GM12864 (cell line): ENCODE data around the gene HLF.

Experiments used
- DNase-seq: peaks from one replicate; pipeline ENCODE4 v3.0.0-alpha.2; 2011; ENCODE audit warnings: low read depth
- H3K4me3 ChIP-seq: 2 replicates; pipeline ENCODE4 v1.5.1; 2011; ENCODE audit warnings: mild to moderate bottlenecking, low read depth, low read length, control low read depth
- CTCF ChIP-seq: IDR thresholded peaks from 2 replicates; pipeline ENCODE4 v1.5.1; 2011; ENCODE audit warnings: low read depth, mild to moderate bottlenecking, moderate library complexity, low read length, control low read depth, inconsistent platforms; ENCODE audit errors: missing control alignments

Gene HLF

GRCh38 chr17:55348749-55349354 lies 84.1 kb downstream of the HLF start:
- no peak overlapping the region for H3K4me3 ChIP-seq
- DNase-seq: peak; percentile 5
- TF ChIP-seq CTCF: peak; percentile 82

GRCh38 chr17:55350825-55351205 lies 86.1 kb downstream of the HLF start:
- no peak for TF ChIP-seq CTCF
- no peak for DNase-seq
- H3K4me3 ChIP-seq: no peak overlapping the region

- TF ChIP-seq CTCF: no peak
Observed at GRCh38 chr17:55351226-55351625, 86.5 kb downstream of the HLF start.

GRCh38 chr17:55354010-55354409 lies 89.2 kb downstream of the HLF start:
- TF ChIP-seq CTCF: no peak
- DNase-seq: no peak
- H3K4me3 ChIP-seq: no peak overlapping the region

More at GRCh38 chr17:55351226-55351625, 86.5 kb downstream of the HLF start:
- no peak overlapping the region for H3K4me3 ChIP-seq
- DNase-seq: no peak

- DNase-seq: no peak
- no peak for TF ChIP-seq CTCF
- H3K4me3 ChIP-seq: no peak overlapping the region
Observed at GRCh38 chr17:55354941-55355340, 90.2 kb downstream of the HLF start.

GRCh38 chr17:55356434-55357328 lies 91.9 kb downstream of the HLF start:
- DNase-seq: peak; percentile 30
- no peak overlapping the region for H3K4me3 ChIP-seq
- TF ChIP-seq CTCF: peak; percentile 80
